Measurements from ENCODE around the gene MCTP2. TPM values are rescaled to one million over a fixed set of nuclear protein-coding genes. Genes with fewer than 3 reads are reported as not detected.

The MCTP2 gene
- total RNA-seq, 1 donor from 2014 or later: 54.2 TPM

DNA sequence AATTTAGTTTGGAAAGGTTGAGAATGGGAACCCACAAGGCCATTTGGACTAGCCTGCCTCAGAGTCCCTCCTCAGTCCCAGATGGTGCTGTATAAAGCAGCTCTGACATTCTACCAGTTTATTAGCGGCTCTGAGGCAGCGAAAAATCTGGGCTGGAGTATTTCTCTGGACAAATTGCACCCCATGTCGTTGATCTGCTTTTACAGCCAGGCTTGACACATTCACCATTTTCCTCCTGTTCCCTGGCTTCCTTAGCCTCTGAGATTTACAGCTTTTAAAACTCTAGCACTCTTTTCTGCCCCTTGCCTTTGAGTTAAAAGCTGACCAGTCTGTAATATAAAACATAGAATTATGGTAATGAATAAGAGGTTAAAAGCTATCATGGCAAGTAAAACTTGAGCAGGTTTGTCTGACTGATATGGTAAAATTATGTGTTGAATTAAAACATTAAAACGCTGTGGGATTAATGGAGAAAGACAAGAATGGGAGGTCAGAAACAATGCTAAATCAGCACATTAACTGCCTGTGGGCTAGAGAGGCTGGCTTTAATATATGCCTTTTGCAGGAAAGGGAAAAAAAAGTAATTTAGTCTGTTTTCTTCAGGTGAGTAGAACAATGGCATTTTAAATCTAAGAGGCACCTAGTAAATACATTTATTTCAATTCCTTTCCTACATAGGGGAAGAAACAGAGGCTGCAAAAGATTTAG lies 131.2 kb downstream of the MCTP2 start:
- DNase-seq (no peak), ATAC-seq (ENCODE audit: low read depth) (no peak)
- no peak overlapping the region for H3K27ac Mint-ChIP-seq
- no peaks in the 10 kb centered on the region for H3K4me1 Mint-ChIP-seq
- H3K27me3 Mint-ChIP-seq: no peaks in the 10 kb centered on the region
- intact Hi-C loops (cut with micrococcal nuclease): no loop called here
- no peak overlapping the region for H3K4me3 Mint-ChIP-seq
- TF ChIP-seq, protein P1, sequence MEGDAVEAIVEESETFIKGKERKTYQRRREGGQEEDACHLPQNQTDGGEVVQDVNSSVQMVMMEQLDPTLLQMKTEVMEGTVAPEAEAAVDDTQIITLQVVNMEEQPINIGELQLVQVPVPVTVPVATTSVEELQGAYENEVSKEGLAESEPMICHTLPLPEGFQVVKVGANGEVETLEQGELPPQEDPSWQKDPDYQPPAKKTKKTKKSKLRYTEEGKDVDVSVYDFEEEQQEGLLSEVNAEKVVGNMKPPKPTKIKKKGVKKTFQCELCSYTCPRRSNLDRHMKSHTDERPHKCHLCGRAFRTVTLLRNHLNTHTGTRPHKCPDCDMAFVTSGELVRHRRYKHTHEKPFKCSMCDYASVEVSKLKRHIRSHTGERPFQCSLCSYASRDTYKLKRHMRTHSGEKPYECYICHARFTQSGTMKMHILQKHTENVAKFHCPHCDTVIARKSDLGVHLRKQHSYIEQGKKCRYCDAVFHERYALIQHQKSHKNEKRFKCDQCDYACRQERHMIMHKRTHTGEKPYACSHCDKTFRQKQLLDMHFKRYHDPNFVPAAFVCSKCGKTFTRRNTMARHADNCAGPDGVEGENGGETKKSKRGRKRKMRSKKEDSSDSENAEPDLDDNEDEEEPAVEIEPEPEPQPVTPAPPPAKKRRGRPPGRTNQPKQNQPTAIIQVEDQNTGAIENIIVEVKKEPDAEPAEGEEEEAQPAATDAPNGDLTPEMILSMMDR (IDR thresholded peaks at IDR 0.05): no peak
- no peaks in the 10 kb centered on the region for H3K9me3 Mint-ChIP-seq
- ChIA-PET POLR2A (no interaction called here), CTCF (no interaction called here)
- peaks cover 52% of the 10 kb centered on the region for H3K36me3 Mint-ChIP-seq (ENCODE audit: low read depth)

DNA sequence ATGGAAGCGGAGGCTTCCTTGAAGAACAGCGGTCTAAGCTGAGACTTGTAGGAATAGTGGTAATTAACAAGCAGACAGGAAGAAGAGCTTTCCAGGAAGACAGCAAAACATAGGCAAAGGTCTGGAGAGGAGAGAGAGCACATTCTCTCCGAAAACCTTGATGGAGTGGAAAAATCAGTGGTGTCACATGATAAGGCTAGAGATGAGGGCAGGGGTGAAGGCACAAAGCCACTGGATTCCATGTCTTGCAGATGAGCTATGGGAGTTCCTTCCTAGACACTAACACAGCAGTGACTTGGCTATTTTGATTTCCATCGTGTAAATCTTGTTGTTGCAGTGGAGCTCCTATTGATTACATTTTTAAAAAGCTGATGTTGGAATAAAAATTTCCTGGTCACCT lies 132.0 kb downstream of the MCTP2 start:
- Mint-ChIP-seq H3K9me3 (no peaks in the 10 kb centered on the region), H3K4me1 (no peaks in the 10 kb centered on the region), H3K4me3 (no peak overlapping the region), H3K36me3 (ENCODE audit: low read depth) (peaks cover 57% of the 10 kb centered on the region), H3K27ac (no peak overlapping the region), H3K27me3 (no peaks in the 10 kb centered on the region)
- ATAC-seq (ENCODE audit: low read depth) (no peak), DNase-seq (no peak)
- POLR2A ChIA-PET: no interaction called here
- TF ChIP-seq, protein P1 (IDR thresholded peaks at IDR 0.05): no peak
- intact Hi-C loops (cut with micrococcal nuclease): no loop called here
- CTCF ChIA-PET: interaction anchor here (0.6 kb wide), 1 partner anchor 402 kb away, joined by 3 read pairs; no protein-coding TSS in a partner anchor

DNA sequence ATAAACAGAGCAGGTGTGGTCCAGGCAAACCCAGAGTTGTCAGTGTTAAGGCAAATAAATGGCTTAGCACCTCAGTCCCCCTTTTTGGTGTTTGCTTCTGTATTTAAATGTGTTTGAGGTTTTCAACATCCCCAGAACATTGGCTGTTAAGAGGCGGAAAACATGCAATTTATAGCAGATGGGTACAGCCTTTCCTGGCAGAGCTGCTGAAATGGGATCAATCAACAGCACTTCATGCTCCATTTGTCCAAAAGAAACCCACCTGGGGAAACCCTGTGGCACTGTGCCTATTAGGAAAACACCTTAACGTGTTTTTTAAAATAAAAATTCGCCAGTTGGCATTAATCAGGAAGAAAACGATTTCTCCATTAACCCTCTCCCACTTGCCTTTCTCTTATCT lies 135.4 kb downstream of the MCTP2 start:
- CTCF ChIA-PET: no interaction called here
- no peaks in the 10 kb centered on the region for H3K27me3 Mint-ChIP-seq
- no peaks in the 10 kb centered on the region for H3K9me3 Mint-ChIP-seq
- TF ChIP-seq, protein P1 (IDR thresholded peaks at IDR 0.05): no peak
- no peak overlapping the region for H3K27ac Mint-ChIP-seq
- POLR2A ChIA-PET: no interaction called here
- intact Hi-C loops (cut with micrococcal nuclease): no loop called here
- H3K36me3 Mint-ChIP-seq (ENCODE audit: low read depth): peaks cover 62% of the 10 kb centered on the region
- no peak overlapping the region for H3K4me3 Mint-ChIP-seq
- no peaks in the 10 kb centered on the region for H3K4me1 Mint-ChIP-seq
- ATAC-seq (ENCODE audit: low read depth) (no peak), DNase-seq (no peak)

DNA sequence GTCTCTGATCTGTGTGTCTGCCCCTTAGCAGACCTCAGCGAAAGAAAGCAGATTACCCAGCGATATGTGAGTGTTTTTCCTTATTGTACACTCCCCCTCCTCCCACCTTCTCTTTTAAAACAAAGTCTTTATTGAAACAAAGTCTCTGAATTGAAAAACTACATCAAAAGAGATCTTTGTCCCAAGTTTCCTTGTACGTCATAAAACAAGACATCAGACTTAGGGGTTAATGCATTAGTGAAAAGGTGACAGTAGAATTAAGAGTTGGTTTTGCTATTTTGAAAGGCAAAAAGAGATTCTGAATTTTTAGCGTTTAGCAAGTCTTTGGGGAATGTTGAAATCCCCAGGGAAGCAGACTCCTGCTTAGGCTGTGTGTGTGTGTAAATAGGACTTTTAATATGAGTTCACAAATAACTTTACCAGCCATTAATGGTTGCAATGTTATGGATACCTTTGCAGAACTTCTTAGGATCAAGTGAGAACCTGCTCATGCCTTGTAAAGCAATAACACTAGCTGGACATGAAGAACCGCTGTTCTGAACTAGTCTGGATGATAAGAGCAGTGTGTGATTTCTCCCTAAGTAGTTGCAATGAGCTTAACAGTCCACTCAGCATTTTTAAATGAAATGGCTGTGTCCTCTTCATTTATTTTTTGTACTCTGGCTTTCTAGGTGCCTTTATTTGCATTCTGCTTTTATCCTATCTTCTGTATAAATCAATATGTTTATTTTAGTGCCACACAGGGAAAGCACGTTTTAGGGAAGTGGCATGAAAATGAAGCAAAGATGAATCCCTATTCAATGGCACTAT lies 136.6 kb downstream of the MCTP2 start:
- no peaks in the 10 kb centered on the region for H3K9me3 Mint-ChIP-seq
- TF ChIP-seq, protein P1 (IDR thresholded peaks at IDR 0.05): no peak
- POLR2A ChIA-PET: no interaction called here
- no peaks in the 10 kb centered on the region for H3K4me1 Mint-ChIP-seq
- no peak overlapping the region for H3K27ac Mint-ChIP-seq
- DNase-seq: no peak
- peaks cover 66% of the 10 kb centered on the region for H3K36me3 Mint-ChIP-seq (ENCODE audit: low read depth)
- CTCF ChIA-PET: interaction anchor here (2.4 kb wide), 1 partner anchor 204 kb away, joined by 8 read pairs; no protein-coding TSS in a partner anchor
- intact Hi-C loops (cut with micrococcal nuclease): no loop called here
- no peak for ATAC-seq (ENCODE audit: low read depth)
- no peaks in the 10 kb centered on the region for H3K27me3 Mint-ChIP-seq
- no peak overlapping the region for H3K4me3 Mint-ChIP-seq

DNA sequence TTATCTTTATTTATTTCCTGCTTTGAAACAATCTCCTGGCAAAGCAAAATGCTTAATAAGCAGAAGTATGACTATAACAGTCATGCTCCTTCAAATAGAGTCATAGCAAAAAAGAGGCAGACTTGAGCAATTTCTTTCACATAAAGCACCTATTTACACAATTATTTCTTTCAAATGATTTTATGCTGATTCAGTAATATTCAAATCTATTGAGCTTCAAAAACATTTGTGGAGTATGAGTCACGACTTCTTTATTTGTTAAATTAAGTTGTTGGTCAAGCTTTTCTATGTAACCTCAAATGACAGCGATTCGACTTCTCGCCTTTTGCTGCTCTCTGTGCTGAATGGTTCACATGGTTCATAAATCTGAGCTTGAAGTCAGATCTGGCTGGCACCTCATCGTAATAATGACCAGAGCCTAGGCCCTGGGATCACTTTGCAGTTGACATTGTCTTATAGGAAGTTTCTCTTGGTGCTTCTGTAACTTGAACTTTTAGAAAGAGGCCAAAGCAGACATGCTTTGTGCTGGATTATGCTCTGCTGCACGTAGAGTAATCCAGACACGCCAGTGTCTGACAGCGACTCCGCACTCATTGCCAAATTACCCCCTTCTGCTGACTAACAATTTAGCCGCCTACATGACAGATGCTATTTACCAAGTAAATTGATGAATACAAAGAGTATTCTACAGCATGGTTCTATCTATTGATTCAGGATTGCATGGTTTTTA lies 139.0 kb downstream of the MCTP2 start:
- Mint-ChIP-seq H3K4me3 (no peak overlapping the region), H3K27me3 (no peaks in the 10 kb centered on the region), H3K36me3 (ENCODE audit: low read depth) (peaks cover 71% of the 10 kb centered on the region), H3K27ac (no peak overlapping the region), H3K4me1 (no peaks in the 10 kb centered on the region), H3K9me3 (no peaks in the 10 kb centered on the region)
- ChIA-PET POLR2A (no interaction called here), CTCF (interaction anchor here (2.4 kb wide), 1 partner anchor 207 kb away, joined by 8 read pairs; no protein-coding TSS in a partner anchor)
- no peak for ATAC-seq (ENCODE audit: low read depth)
- intact Hi-C loops (cut with micrococcal nuclease): no loop called here
- TF ChIP-seq, protein P1 (IDR thresholded peaks at IDR 0.05): no peak
- DNase-seq: no peak

All from activated B cell treated with CpG ODN at 0.5 μM for 24 hours (primary cell).